Smooth muscle cell (in vitro differentiated cells): ENCODE data around the gene TGFBR1. TPM values are rescaled to one million over a fixed set of nuclear protein-coding genes. Genes with fewer than 3 reads are reported as not detected.

Source experiments
- DNase-seq: peaks from one replicate; lab custom pipeline; 2025; ENCODE audit not compliant: unreplicated experiment; lab: John Stamatoyannopoulos, UW
- H2AFZ ChIP-seq: fragments of 200-600 bp; sonication (generic); 2 replicates; pipeline ENCODE4 v1.6.0; 2016; ENCODE audit warnings: antibody characterized with exemption, low read depth, mild to moderate bottlenecking
- H3F3A ChIP-seq: fragments of 200-600 bp; sonication (generic); 2 replicates; pipeline ENCODE4 v1.6.0; 2017; ENCODE audit warnings: antibody characterized with exemption, low read depth
- H3K27ac ChIP-seq: fragments of 200-600 bp; sonication (generic); 2 replicates; pipeline ENCODE4 v1.5.1; 2016; ENCODE audit warnings: low read depth, mild to moderate bottlenecking
- H3K27me3 ChIP-seq: fragments of 200-600 bp; sonication (generic); 2 replicates; pipeline ENCODE4 v1.6.1; 2016; ENCODE audit warnings: low read depth, mild to moderate bottlenecking
- H3K36me3 ChIP-seq: fragments of 200-600 bp; sonication (generic); 2 replicates; pipeline ENCODE4 v1.5.1; 2016; ENCODE audit warnings: low read depth
- H3K4me1 ChIP-seq: fragments of 200-600 bp; sonication (generic); 2 replicates; pipeline ENCODE4 v1.5.1; 2016; ENCODE audit warnings: low read depth
- H3K4me2 ChIP-seq: fragments of 200-600 bp; sonication (generic); 2 replicates; pipeline ENCODE4 v1.6.0; 2016; ENCODE audit warnings: mild to moderate bottlenecking
- H3K4me3 ChIP-seq: fragments of 200-600 bp; sonication (generic); 2 replicates; pipeline ENCODE4 v1.5.1; 2016; ENCODE audit warnings: mild to moderate bottlenecking
- H3K79me2 ChIP-seq: fragments of 200-600 bp; sonication (generic); 2 replicates; pipeline ENCODE4 v1.6.0; 2016; ENCODE audit warnings: low read depth, mild to moderate bottlenecking
- H3K9ac ChIP-seq: fragments of 200-600 bp; sonication (generic); 2 replicates; pipeline ENCODE4 v1.6.0; 2016; ENCODE audit warnings: low read depth
- H3K9me3 ChIP-seq: fragments of 200-600 bp; sonication (generic); replicated peaks from 2 replicates; pipeline ENCODE4 v1.5.1; 2016; ENCODE audit warnings: low read depth
- H4K20me1 ChIP-seq: fragments of 200-600 bp; sonication (generic); 2 replicates; pipeline ENCODE4 v1.6.0; 2016; ENCODE audit warnings: low read depth
- WGBS: methylation state at CpG from one replicate; pipeline ENCODE4 v1.1.7; 2016; ENCODE audit warnings: low lambda C conversion rate; 5-methylcytosine and 5-hydroxymethylcytosine counted together
- polyA plus RNA-seq: library from polyadenylated mRNA; unstranded; fragments of >200 nt; fragmentation: Nextera tagmentation; extraction: Ambion mirVana; gene quantifications from 2 replicates; pipeline ENCODE4 v1.2.1, GENCODE V29; 2016
- total RNA-seq: library from RNA; depleted of rRNA; stranded (reverse); fragments of >200 nt; gene quantifications from 2 replicates; pipeline ENCODE4 v1.2.3, GENCODE V29; 2014
- TF ChIP-seq, protein P1 (sequence below): fragments of 200-600 bp; sonication (generic); IDR thresholded peaks from 2 replicates; pipeline ENCODE4 v1.5.1; 2017; ENCODE audit warnings: borderline replicate concordance, mild to moderate bottlenecking, antibody characterized with exemption; ENCODE audit not compliant: insufficient read depth, poor library complexity, severe bottlenecking

The TGFBR1 gene
- total RNA-seq: 240 and 267 TPM in 2 replicates
- polyA plus RNA-seq: 77.0 and 87.8 TPM in 2 replicates

GRCh38 chr9:99104459-99105151 is at the start of gene TGFBR1:
Gene TGFBR1 (plus strand): TSS chr9:99105113. CDS start chr9:99105206, 93 bp downstream.
- no peak within 1 kb of the TSS for H2AFZ ChIP-seq
- H3K4me3 ChIP-seq: peak within 1 kb of the TSS; percentile 91
- 2% methylated on average over 40 of the region's 60 CpGs for WGBS
- peak; percentile 79 for DNase-seq
- peak within 1 kb of the TSS; percentile 96 for H3K4me2 ChIP-seq
- H3K79me2 ChIP-seq: peaks cover 43% of the 10 kb centered on the region
- peaks cover 44% of the 10 kb centered on the region for H3K4me1 ChIP-seq
- H3K9me3 ChIP-seq: no peaks in the 10 kb centered on the region
- H3F3A ChIP-seq: peaks cover 15% of the 10 kb centered on the region
- no peaks in the 10 kb centered on the region for H3K36me3 ChIP-seq
- peak within 1 kb of the TSS; percentile 96 for H3K9ac ChIP-seq
- peaks cover 40% of the 10 kb centered on the region for H4K20me1 ChIP-seq
- no peaks in the 10 kb centered on the region for H3K27me3 ChIP-seq
- TF ChIP-seq, protein P1, sequence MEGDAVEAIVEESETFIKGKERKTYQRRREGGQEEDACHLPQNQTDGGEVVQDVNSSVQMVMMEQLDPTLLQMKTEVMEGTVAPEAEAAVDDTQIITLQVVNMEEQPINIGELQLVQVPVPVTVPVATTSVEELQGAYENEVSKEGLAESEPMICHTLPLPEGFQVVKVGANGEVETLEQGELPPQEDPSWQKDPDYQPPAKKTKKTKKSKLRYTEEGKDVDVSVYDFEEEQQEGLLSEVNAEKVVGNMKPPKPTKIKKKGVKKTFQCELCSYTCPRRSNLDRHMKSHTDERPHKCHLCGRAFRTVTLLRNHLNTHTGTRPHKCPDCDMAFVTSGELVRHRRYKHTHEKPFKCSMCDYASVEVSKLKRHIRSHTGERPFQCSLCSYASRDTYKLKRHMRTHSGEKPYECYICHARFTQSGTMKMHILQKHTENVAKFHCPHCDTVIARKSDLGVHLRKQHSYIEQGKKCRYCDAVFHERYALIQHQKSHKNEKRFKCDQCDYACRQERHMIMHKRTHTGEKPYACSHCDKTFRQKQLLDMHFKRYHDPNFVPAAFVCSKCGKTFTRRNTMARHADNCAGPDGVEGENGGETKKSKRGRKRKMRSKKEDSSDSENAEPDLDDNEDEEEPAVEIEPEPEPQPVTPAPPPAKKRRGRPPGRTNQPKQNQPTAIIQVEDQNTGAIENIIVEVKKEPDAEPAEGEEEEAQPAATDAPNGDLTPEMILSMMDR: no peak
- peak within 1 kb of the TSS; percentile 93 for H3K27ac ChIP-seq

- H3F3A ChIP-seq: peaks cover 35% of the 10 kb centered on the region
- H3K9me3 ChIP-seq: no peaks in the 10 kb centered on the region
- no peaks in the 10 kb centered on the region for H3K79me2 ChIP-seq
- H3K27ac ChIP-seq: peak overlapping the region; percentile 86
- H3K27me3 ChIP-seq: no peaks in the 10 kb centered on the region
- no peak overlapping the region for H3K4me2 ChIP-seq
- no peak overlapping the region for H2AFZ ChIP-seq
- H3K36me3 ChIP-seq: no peaks in the 10 kb centered on the region
- WGBS: 88% methylated on average over 1 of the region's 1 CpG
- no peak for DNase-seq
- H4K20me1 ChIP-seq: no peaks in the 10 kb centered on the region
- TF ChIP-seq, protein P1: no peak
- H3K4me1 ChIP-seq: peaks cover 8% of the 10 kb centered on the region
- H3K9ac ChIP-seq: no peak overlapping the region
- no peak overlapping the region for H3K4me3 ChIP-seq
These were observed 49.5 kb upstream of the TGFBR1 start for GRCh38 chr9:99055384-99055783.

- no peaks in the 10 kb centered on the region for H3K79me2 ChIP-seq
- H3K27ac ChIP-seq: peak overlapping the region; percentile 86
- TF ChIP-seq, protein P1: no peak
- no peak overlapping the region for H3K9ac ChIP-seq
- WGBS: 94% methylated on average over 6 of the region's 6 CpGs
- H3K9me3 ChIP-seq: no peaks in the 10 kb centered on the region
- H4K20me1 ChIP-seq: no peaks in the 10 kb centered on the region
- no peak overlapping the region for H3K4me3 ChIP-seq
- no peaks in the 10 kb centered on the region for H3K27me3 ChIP-seq
- peaks cover 35% of the 10 kb centered on the region for H3F3A ChIP-seq
- DNase-seq: no peak
- H3K36me3 ChIP-seq: no peaks in the 10 kb centered on the region
- no peak overlapping the region for H3K4me2 ChIP-seq
- H2AFZ ChIP-seq: no peak overlapping the region
- H3K4me1 ChIP-seq: peaks cover 8% of the 10 kb centered on the region
These were observed 48.7 kb upstream of the TGFBR1 start for GRCh38 chr9:99056186-99056585.
